ENCODE measurements around the gene AKAP12.

Gene AKAP12

DNA sequence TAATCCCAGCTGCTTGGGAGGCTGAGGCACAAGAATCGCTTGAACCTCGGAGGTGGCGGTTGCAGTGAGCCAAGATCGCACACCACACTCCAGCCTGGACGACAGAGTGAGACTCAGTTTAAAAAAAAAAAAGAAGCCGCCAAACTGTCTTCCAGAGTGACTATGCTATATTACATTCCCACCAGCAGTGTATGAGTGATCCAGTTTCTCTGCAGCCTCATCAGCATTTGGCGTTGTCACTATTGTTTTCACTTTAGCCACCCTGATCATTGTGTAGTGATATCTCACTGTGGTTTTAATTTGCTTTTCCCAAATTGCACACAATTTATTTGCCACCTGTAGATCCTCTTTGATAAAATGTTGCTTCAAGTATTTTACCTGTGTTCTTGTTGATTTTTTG, 6.0 kb upstream of the AKAP12 start:
- no peak for DNase-seq (ENCODE audit: low read depth)

GRCh38 chr6:151236668-151237401, 2.9 kb upstream of the AKAP12 start:
- no peak for DNase-seq (ENCODE audit: low read depth)

- DNase-seq (ENCODE audit: low read depth), result no peak
These were observed 394 bp downstream of the AKAP12 start for GRCh38 chr6:151240036-151240685.

GRCh38 chr6:151240791-151241642, 1.2 kb downstream of the AKAP12 start:
- DNase-seq (ENCODE audit: low read depth), result peak; percentile 46

DNA sequence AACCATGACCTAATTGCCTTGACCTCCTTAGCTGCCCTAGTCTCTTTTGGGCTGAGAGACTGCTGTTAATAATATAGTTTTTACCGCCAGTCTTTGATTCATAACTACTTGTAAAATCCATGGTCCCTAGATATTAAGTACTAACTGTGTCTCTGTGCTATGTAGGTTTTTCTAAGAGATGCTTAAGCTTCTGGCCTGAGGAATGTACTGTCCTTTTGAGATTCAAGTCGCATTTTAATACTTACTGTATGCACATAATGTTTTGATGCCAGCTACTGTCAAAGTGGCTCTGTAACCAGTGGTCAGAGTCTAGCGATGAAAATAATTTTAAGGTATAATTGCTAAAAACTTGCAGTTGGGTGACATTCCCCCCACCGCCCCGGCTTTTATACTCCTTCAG, 2.1 kb downstream of the AKAP12 start:
- DNase-seq (ENCODE audit: low read depth), result no peak

DNA sequence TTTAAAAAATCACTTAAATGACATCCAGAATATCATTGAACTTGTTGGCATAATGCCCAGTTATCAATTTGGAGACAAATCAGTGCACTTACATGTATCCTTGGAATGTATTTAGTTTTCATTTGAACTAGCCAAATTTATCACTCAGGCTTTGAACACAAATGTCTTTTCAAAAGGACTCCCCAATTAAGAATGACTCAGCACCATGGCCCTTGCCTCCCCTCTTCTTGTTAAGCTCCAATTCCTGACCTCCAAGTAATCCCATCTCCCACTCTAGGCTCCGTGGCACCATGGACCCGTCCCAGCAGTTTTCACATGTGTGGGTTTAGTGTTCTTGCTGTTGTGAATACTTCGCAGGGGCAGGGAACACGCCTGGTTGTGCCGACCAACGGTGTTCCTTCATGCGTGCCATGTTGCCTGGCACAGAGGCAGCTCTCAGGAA, 2.7 kb downstream of the AKAP12 start:
- no peak for DNase-seq (ENCODE audit: low read depth)

DNA sequence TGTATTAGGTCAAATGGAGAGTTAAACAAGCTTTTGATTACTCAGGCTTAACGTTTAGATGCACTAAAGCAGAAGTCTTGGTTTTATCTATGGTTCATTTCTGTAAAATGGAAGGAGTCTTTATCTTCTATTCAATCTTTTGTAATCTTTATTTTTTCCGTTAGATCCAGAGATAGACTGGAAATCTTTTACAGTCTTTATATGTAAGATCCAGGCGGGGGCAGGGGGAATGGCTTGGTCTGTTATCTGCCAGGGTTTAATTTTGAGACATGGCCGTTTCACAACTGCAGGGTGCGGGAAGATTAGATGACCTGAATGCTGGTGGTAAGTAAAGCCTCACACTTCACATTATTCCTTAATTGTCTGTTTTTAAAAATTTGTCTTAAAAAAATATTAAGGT, 3.7 kb downstream of the AKAP12 start:
- DNase-seq (ENCODE audit: low read depth), result no peak

GRCh38 chr6:151247490-151247889, 7.7 kb downstream of the AKAP12 start:
- no peak for DNase-seq (ENCODE audit: low read depth)

GRCh38 chr6:151248295-151248694, 8.5 kb downstream of the AKAP12 start:
- no peak for DNase-seq (ENCODE audit: low read depth)

DNA sequence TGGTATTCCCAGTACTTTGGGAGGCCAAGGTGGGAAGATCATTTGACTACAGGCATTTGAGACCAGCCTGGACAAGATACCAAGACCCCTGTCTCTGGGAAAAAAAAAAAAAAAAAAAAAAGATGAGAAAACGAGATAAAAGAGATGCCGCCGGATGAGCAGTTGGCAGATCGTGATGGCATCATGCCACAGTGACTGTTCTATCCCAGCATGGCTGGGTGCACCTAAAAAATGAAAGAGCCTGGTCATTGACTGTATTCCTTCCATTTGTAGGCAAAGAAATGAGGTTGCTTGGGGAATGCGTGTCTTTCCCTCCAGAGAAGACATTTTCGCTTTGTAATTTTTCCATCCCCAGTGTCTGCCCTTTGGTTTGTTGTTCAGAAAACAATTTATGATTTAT, 12.9 kb downstream of the AKAP12 start:
- DNase-seq (ENCODE audit: low read depth), result no peak

GRCh38 chr6:151254451-151255081, 14.8 kb downstream of the AKAP12 start:
- DNase-seq (ENCODE audit: low read depth), result no peak

- DNase-seq (ENCODE audit: low read depth), result no peak
These were observed 16.0 kb downstream of the AKAP12 start for GRCh38 chr6:151255811-151256210.

GRCh38 chr6:151257985-151258445, 18.2 kb downstream of the AKAP12 start:
- no peak for DNase-seq (ENCODE audit: low read depth)

DNA sequence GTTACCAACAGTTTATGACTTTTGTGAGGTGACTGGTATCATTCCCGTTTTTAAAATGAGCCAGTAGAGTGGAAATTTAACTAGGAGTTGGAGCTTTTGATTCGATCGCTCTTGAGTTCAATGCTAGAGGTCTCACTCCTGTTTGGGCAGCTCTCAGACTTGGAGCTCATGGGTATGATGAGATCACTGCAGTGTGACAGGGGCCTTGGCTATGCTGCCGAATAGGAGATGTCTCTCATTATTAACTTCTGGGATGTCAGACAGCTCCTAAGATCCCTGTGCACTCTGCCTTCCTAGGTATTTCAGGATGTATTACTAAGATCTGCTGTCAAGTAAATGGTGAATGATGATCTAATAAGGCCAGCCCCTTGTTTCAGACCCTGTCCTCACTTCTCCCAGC, 20.4 kb downstream of the AKAP12 start:
- no peak for DNase-seq (ENCODE audit: low read depth)

DNA sequence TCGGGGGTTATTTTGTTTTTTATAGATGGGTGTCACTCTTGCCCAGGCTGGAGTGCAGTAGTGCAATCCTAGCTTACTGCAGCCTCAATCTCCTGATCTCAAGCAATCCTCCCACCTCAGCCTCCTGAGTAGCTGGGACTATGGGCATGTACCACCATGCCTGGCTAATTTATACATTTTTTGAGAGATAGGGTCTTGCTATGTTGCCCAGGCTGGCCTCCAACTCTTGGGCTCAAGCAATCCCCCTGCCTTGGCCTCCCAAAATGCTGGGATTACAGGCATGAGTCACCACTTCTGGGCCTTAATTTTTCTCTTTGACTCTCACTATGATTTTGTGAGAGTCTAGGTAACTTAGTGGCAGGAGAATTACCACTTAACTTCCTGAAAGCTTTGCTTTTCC, 23.3 kb downstream of the AKAP12 start:
- DNase-seq (ENCODE audit: low read depth), result no peak

- DNase-seq (ENCODE audit: low read depth), result no peak
These were observed 24.2 kb downstream of the AKAP12 start for GRCh38 chr6:151263967-151264366.

DNA sequence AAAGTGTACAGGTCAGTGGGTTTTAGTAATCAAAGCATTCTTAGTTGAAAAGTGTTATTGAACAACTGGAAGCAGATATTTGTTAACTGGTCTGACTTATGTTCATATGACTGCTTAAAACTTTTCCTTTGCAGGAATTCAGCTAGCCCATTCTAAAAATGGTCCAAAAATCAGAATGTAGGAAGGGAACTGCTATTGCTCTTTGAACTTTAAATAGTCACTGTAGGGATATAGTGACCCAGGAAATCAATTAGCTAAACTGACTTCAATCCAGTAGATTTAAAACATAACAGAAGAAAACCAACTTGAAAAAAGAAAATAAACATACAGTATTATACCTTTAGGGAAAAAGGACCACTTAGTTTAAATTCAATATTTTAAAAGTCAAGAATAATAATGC, 25.5 kb downstream of the AKAP12 start:
- no peak for DNase-seq (ENCODE audit: low read depth)

DNA sequence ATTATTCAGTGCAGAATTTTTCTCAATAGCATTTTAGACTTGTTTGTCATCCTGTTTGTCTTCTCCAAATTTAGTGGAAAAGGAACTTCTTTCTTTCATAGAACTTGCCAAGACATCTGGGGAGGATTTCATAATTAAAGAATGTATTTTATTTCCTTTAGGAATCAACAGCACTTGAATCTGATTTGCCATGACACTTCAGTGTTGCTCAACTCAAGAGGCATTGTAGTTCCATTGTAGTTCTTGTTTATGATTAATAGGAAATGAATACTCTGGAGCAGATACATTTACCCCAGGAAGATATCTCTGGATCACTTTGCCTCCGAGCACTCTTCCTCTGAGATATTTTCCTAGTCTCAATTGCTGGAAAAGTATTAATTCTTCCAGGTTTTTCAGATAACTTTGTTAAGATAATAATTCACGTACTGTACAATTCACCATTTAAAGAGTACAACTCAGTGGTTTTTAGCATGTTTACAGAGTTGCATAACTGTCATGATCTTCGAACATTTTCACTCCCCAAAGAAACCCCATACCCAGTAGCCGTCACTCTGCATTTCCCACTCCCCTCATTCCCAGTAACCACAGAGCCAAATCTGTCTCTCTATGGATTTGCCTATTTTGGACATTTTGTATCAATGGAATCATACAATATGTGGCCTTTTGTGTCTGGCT, 29.7 kb downstream of the AKAP12 start:
- peak; percentile 50 for DNase-seq (ENCODE audit: low read depth)

GRCh38 chr6:151275121-151275520, 35.4 kb downstream of the AKAP12 start:
- no peak for DNase-seq (ENCODE audit: low read depth)

DNA sequence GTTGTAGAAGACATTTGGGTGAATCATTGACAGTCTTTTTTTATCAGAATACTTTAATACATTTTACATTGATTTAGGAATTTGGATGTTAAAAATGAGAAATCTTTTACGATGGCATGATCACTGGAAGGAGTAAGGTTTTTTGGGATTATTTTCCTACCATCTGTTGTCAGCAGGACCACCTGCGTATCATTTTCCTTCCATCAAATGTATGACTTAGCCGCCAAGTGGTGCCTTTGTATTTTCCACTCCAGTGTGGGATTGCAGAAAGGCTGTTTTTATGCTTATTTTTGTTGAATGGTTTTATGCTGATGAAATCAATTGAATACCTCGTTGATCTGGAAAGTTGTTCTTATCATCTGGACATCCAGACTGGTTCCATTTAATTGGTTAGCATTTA, 35.8 kb downstream of the AKAP12 start:
- no peak for DNase-seq (ENCODE audit: low read depth)

- no peak for DNase-seq (ENCODE audit: low read depth)
These were observed 36.5 kb downstream of the AKAP12 start for GRCh38 chr6:151276112-151276740.
